HG03135 (cell line): ENCODE measurements around the gene FCGBP.

Experiments
- ATAC-seq: cut with Tn5 transposase; IDR thresholded peaks from one replicate; pipeline ENCODE4 v1.9.1; 2021; ENCODE audit warnings: mild to moderate bottlenecking, moderate library complexity; ENCODE audit not compliant: unreplicated experiment

The FCGBP gene

DNA sequence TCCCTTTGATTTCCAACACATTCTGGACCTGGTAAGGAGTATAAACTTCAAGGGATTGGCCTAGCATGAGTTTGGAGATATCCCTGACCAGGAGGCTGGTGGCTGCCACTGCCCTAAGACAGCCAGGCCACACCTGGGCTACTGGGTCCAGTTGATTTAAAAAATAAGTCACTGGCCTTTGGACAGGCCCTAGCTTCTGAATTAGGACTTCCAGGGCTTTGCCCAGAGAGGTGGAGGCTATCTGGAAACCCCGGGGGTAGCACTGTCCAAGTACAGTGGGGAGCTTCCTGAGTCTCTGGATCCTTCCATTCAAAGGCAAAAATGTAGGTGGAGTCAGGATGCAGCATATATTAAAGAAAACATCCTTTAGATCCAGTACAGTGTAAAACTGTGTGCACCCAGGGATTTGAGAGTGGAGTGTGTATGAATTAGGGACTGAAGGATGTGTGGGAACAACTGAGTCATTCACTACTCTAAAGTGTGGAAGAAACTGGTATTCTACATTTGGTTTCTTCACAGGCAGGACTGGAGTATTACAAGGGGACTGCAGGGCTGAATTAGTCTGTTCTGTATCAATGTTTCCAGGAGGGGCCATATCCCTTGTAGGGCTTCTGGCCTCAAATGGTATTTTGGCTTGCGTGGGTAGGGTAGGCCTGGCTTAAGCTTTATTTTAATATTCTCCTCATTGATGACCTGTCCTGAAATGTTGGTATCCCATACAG is 14.8 kb upstream of the FCGBP start:
- no peak for ATAC-seq

- ATAC-seq = no peak
These were observed 12.1 kb upstream of the FCGBP start for GRCh38 chr19:39946532-39946931.

GRCh38 chr19:39943586-39943985 is 9.2 kb upstream of the FCGBP start:
- ATAC-seq = no peak

GRCh38 chr19:39942366-39942730 is 7.9 kb upstream of the FCGBP start:
- ATAC-seq = no peak

DNA sequence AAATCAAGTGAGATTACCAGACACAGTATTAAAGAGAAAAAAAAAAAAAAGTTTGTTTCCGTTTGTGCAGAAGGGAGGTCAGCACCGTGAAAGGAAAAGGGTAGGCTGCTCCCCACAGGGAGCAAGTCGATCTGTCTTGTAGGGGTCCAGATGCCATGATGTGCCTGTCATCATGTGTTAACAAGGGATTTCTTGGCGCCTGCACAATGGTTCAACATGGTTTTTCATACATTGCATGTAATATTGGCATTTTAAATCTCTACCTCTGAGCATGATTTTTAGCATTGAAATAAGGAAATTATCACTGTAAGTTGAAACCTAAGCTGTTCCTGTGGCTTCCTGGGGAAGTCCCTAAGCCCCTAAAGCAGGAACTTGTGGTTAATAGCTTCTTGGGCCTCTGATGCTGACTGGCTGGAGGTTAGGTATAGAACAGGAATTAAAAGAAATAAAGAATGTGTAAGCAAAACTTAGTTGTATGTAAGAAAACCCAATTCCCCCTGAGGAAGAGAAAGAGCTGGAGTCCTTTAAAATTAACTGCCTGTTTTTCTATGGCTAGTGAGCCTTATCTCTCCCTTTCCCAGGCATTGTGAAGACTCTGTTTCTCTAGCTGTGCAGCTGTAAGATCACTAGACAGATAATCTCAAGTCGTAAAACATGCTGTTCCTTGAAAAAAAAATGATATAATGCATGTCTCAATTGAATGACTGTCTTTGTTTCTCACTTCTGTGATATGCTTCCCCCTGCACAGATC is 7.4 kb upstream of the FCGBP start:
- ATAC-seq = peak; percentile 51

DNA sequence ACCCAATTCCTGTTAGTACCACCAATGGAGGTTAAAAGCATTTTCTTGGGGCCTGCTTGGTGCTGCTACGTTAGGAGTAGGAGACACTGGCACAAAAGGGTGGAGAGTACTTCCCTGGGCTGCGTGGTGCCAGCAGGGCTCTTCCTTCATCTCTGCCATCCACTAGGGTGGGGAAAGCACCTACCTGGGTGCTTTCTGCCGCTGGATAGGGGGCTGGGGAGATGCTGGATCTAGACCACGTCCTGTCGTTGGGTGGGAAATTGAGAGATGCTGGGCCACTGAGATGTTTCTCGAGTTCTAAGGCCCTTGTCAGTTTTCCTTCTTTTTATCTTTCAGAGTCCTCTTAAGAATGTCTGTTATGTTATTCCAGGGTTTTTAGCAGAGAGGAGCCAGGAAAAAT is 6.7 kb upstream of the FCGBP start:
- ATAC-seq = no peak

GRCh38 chr19:39940221-39940833 is 5.9 kb upstream of the FCGBP start:
- ATAC-seq = no peak

DNA sequence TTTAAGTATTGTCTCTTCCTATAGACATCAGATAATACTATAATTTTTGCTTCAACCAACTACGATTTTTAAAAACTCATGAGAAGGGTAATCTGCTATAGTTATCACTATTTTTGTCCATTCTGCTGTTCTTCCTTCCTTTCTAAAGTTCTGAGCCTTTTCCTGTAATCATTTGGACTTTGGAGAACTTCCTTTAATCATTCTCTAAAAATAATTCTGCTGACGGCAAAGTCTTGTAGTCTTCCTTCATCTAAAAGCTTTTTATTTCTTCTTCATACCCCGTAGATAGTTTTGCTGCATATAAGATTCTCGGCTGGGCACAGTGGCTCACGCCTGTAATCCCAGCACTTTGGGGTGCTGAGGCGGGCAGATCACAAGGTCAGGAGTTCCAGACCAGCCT is 5.1 kb upstream of the FCGBP start:
- no peak for ATAC-seq

DNA sequence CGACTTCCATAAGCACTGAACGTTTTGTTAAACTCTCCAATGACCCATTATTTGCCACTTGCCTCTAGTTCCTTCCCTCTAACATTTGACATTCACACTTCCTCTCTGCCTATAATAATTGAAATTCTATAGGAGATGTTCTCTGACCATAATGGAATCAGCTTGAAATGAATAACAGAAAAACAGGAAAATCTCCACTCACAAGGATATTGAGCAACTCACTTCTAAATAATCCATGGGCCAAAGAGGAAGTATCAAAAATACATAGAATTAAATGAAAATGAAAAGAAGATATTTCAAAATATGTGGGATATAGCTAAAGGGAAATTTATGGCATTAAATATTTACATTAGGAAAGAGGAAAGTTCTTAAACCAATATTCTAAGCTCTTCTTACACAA is 3.4 kb upstream of the FCGBP start:
- no peak for ATAC-seq

DNA sequence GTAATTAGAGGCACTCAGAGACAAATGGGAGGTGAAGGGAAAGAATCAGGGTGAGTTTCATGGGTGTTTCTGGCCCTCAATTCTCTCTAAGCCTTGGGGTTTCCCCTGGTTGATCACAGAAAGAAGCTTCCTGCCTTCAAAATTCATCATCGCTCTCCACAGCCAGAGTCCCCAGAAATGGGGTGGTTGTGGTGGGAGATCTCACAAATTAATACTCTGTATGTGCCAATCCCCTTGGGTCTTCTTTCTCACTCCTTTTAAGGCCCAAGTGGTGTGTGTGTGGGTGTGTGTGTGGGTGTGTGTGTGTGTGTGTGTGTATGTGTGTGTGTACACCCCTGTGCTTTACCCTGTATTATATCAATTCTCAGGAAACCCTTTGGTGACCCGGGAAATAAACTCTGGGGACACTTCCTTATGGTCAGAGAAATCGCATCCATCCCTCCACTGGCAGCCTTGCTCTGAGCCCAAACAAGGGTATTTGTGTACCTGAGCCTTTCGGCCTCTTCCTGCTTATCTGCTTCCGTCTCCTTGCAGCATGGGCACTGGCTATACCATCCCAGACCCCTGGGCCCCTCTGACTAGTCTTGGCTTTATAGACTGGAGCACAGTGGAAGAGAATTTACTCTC is 2.8 kb upstream of the FCGBP start:
- no peak for ATAC-seq

DNA sequence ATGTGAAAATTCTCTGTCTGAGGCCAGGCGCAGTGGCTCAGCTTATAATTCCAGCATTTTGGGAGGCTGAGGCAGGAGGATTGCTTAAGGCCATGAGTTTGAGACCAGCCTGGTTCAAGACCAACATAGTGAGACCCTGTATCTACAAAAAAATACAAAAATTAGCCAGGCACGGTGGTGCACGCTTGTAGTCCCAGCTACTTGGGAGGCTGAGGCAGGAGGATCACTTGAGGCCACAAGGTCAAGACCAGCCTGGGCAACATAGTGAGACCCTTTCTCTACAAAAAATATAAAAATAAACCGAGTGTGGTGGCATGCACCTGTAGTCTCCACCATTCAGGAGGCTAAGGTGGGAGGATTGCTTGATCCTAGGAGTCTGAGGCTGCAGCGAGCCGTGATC is 2.2 kb upstream of the FCGBP start:
- ATAC-seq = no peak

GRCh38 chr19:39936020-39936419 is 1.6 kb upstream of the FCGBP start:
- ATAC-seq = no peak

GRCh38 chr19:39935364-39935661 is 879 bp upstream of the FCGBP start:
- ATAC-seq = no peak

GRCh38 chr19:39929750-39930149 is 4.7 kb downstream of the FCGBP start:
- ATAC-seq = no peak

GRCh38 chr19:39928357-39928725 is 6.1 kb downstream of the FCGBP start:
- ATAC-seq = no peak

DNA sequence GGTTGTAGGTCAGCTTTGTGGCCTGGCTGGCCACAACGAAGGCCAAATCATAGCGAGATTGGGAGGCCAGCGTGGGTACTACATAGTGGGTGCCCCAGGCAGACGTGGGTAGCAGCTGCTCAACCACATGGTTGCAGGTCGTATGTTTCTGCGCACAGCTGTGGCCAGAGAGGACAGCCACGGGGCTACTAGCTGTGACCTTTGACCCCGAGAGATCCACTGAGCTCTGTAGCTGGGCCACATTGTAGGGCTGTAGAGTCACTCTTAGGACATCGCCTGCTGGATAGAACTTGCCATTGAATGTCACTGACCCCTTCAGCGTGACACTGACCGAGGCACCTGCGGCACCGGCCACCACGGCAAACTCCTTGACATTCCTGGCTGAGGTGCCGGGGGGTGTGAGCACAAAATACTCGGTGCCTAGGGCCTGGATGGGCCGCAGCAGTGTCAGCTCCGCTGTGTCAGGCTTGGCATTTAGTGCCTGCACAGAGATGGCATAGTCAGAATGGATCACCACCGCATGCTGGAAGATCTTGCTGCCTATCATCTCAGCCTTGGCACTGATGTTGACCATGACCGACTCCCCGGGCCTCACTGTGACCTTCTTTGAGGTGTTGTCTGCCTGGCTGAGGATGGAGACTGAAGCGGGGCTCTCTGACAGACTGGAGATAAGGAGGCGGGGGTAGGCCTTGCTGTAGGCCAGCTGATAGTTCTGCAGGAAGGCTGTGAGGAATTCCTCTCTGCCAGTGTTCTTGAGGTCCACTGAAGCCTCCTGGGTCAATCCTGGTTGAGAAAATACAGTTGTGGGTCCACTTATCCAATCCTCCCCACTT is 6.7 kb downstream of the FCGBP start:
- ATAC-seq = no peak

- ATAC-seq = no peak
These were observed 7.4 kb downstream of the FCGBP start for GRCh38 chr19:39927076-39927475.

DNA sequence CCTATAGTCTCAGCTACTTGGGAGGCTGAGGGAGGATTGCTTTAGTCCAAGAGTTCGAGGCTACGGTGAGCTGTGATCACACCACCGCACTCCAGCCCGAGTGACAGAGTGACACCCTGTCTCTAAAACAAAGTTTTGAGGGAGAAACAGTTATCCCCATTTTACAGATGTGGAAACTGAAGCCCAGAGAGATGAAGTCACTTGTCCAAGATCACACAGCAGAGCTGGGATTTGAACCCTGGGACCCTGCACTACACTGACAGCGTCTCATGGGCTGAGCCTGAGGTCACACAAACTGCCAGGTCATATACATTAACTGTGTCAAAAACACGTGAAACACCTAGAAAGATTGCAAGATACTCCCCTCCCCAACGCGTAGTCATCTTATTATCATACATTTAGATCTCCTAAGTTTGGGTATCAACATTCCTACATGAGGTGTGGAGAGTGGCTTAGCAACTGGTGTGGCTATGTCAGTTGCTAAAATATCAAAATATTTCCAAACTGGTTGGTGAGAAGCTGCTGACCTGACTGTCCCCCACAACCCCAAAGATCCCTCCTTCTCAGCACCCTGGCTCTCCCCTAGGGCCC is 8.2 kb downstream of the FCGBP start:
- ATAC-seq = no peak

DNA sequence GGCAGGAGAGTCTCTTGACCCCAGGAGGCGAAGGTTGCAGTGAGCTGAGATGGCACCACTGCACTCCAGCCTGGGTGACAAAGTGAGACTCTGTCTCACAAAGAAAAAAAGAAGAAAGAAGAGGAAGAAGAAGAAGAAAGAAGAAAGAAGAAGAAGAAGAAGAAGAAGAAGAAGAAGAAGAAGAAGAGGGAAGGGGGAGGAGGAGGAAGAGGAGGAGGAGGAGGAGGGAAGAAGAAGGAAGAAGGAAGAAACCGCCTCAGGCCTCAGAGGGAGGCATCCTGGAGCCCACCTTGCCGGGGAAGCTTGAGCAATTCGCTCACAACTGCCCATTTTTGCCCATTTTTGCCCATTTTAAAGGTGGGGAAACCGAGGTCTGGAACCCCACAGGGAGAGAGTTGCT is 9.5 kb downstream of the FCGBP start:
- no peak for ATAC-seq

DNA sequence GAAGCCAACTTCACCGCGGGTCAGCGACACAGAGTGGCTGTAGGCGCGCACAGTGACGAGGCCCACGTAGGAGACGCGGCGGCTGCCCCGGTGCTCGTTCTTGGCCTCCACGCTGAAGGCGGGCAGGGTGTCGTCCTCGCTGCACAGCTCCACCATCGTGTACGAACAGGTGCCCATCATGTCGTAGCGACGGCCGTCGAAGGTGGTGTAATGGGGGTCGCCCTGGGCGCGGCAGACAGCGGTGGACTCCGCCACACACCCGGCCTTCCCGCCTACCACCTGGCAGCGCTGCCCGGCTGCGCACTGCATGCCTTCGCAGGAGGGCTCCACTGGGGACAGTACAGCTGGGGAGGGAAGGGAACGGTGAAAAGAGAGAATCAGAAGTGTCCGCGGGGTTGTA is 10.0 kb downstream of the FCGBP start:
- no peak for ATAC-seq

GRCh38 chr19:39923862-39924261 is 10.6 kb downstream of the FCGBP start:
- ATAC-seq = no peak
